HepG2 (cell line): ENCODE data around the gene OTOP2. TPM values are rescaled to one million over a fixed set of nuclear protein-coding genes. Genes with fewer than 3 reads are reported as not detected.
A peak's percentile ranks its signal among the peaks of the same experiment; 100 is the strongest.

ENCODE experiments used
- CCAR2 ChIP-seq: fragments of 200-400 bp; formaldehyde crosslinking; optimal IDR thresholded peaks from 2 replicates; pipeline ENCODE3; 2018; ENCODE audit warnings: low read depth, mild to moderate bottlenecking, low read length, moderate library complexity
- CERS6 ChIP-seq: sonication (generic); formaldehyde crosslinking; IDR thresholded peaks from 2 replicates; pipeline ENCODE4 v1.5.0; 2020; ENCODE audit warnings: missing genetic modification reagents
- DR1 ChIP-seq: sonication (generic); formaldehyde crosslinking; IDR thresholded peaks from 2 replicates; pipeline ENCODE4 v1.8.0; 2021; ENCODE audit warnings: mild to moderate bottlenecking, missing genetic modification reagents, inconsistent platforms
- EZH2 ChIP-seq: conservative IDR thresholded peaks from 2 replicates; pipeline ENCODE4 v1.6.1; 2012; ENCODE audit warnings: mild to moderate bottlenecking, low read depth, low read length, moderate library complexity
- FLYWCH1 ChIP-seq: sonication (generic); formaldehyde crosslinking; IDR thresholded peaks from 2 replicates; pipeline ENCODE4 v1.8.1; 2023; ENCODE audit warnings: mild to moderate bottlenecking, missing genetic modification reagents
- FOXJ3 ChIP-seq: sonication (generic); formaldehyde crosslinking; IDR thresholded peaks from 2 replicates; pipeline ENCODE4 v1.4.0; 2020; ENCODE audit warnings: missing genetic modification reagents, mild to moderate bottlenecking, borderline replicate concordance
- HDAC2 ChIP-seq: sonication (generic); formaldehyde crosslinking; IDR thresholded peaks from 2 replicates; pipeline ENCODE4 v1.4.0; 2020; ENCODE audit warnings: missing genetic modification reagents
- PHF8 ChIP-seq: sonication (generic); formaldehyde crosslinking; IDR thresholded peaks from 2 replicates; pipeline ENCODE4 v1.5.0; 2020; ENCODE audit warnings: missing genetic modification reagents
- RBM22 ChIP-seq: fragments of 200-400 bp; formaldehyde crosslinking; optimal IDR thresholded peaks from 2 replicates; pipeline ENCODE3; 2017; ENCODE audit warnings: mild to moderate bottlenecking, low read length, moderate library complexity
- SP2 ChIP-seq: sonication (generic); formaldehyde crosslinking; IDR thresholded peaks from 2 replicates; pipeline ENCODE4 v1.5.1; 2020; ENCODE audit warnings: mild to moderate bottlenecking, missing genetic modification reagents
- STAG1 ChIP-seq: sonication (generic); formaldehyde crosslinking; IDR thresholded peaks from 2 replicates; pipeline ENCODE4 v1.4.0; 2020; ENCODE audit warnings: missing genetic modification reagents
- TCF7 ChIP-seq: sonication (generic); IDR thresholded peaks from 2 replicates; pipeline ENCODE4 v1.6.1; 2016; ENCODE audit warnings: antibody characterized with exemption, low read depth
- YEATS4 ChIP-seq: sonication (generic); formaldehyde crosslinking; IDR thresholded peaks from 2 replicates; pipeline ENCODE4 v1.4.0; 2020; ENCODE audit warnings: missing genetic modification reagents, borderline replicate concordance
- ZBTB43 ChIP-seq: sonication (generic); formaldehyde crosslinking; conservative IDR thresholded peaks from 2 replicates; pipeline ENCODE4 v1.4.0; 2020; ENCODE audit warnings: missing genetic modification reagents
- ZNF230 ChIP-seq: sonication (generic); formaldehyde crosslinking; IDR thresholded peaks from 2 replicates; pipeline ENCODE4 v1.4.0; 2020; ENCODE audit warnings: mild to moderate bottlenecking, missing genetic modification reagents
- ZNF280B ChIP-seq: sonication (generic); formaldehyde crosslinking; IDR thresholded peaks from 2 replicates; pipeline ENCODE4 v1.5.0; 2020; ENCODE audit warnings: missing genetic modification reagents, mild to moderate bottlenecking, borderline replicate concordance
- ZNF326 ChIP-seq: sonication (generic); formaldehyde crosslinking; IDR thresholded peaks from 2 replicates; pipeline ENCODE4 v1.4.0; 2020; ENCODE audit warnings: missing genetic modification reagents, borderline replicate concordance
- ZNF34 ChIP-seq: sonication (generic); formaldehyde crosslinking; IDR thresholded peaks from 2 replicates; pipeline ENCODE4 v1.4.0; 2020; ENCODE audit warnings: mild to moderate bottlenecking, missing genetic modification reagents, borderline replicate concordance
- ZNF556 ChIP-seq: sonication (generic); formaldehyde crosslinking; IDR thresholded peaks from 2 replicates; pipeline ENCODE4 v1.4.0; 2020; ENCODE audit warnings: mild to moderate bottlenecking, missing genetic modification reagents, borderline replicate concordance
- ZNF563 ChIP-seq: sonication (generic); formaldehyde crosslinking; IDR thresholded peaks from 2 replicates; pipeline ENCODE4 v1.8.0; 2022; ENCODE audit warnings: mild to moderate bottlenecking, moderate library complexity, missing genetic modification reagents
- ZNF724P ChIP-seq: sonication (generic); formaldehyde crosslinking; IDR thresholded peaks from 2 replicates; pipeline ENCODE4 v1.8.0; 2022; ENCODE audit warnings: missing genetic modification reagents, borderline replicate concordance
- ZNF737 ChIP-seq: sonication (generic); formaldehyde crosslinking; IDR thresholded peaks from 2 replicates; pipeline ENCODE4 v1.5.0; 2020; ENCODE audit warnings: missing genetic modification reagents, mild to moderate bottlenecking, borderline replicate concordance
- ZNF747 ChIP-seq: sonication (generic); formaldehyde crosslinking; IDR thresholded peaks from 2 replicates; pipeline ENCODE4 v1.8.1; 2023; ENCODE audit warnings: missing genetic modification reagents, mild to moderate bottlenecking, borderline replicate concordance
- ZNF770 ChIP-seq: sonication (generic); formaldehyde crosslinking; IDR thresholded peaks from 2 replicates; pipeline ENCODE4 v1.5.0; 2020; ENCODE audit warnings: mild to moderate bottlenecking, missing genetic modification reagents
- ZNF781 ChIP-seq: sonication (generic); formaldehyde crosslinking; IDR thresholded peaks from 2 replicates; pipeline ENCODE4 v1.5.1; 2020; ENCODE audit warnings: borderline replicate concordance, mild to moderate bottlenecking, missing genetic modification reagents; ENCODE audit errors: not compliant biosample characterization
- ZNF883 ChIP-seq: sonication (generic); formaldehyde crosslinking; IDR thresholded peaks from 2 replicates; pipeline ENCODE4 v1.5.1; 2020; ENCODE audit warnings: mild to moderate bottlenecking, missing genetic modification reagents; ENCODE audit errors: not compliant biosample characterization
- polyA plus RNA-seq, 8 experiments: library from polyadenylated mRNA; depleted of rRNA in 3 of 8; stranded (reverse) in 7 of 8; unstranded in 1 of 8; fragments of >200 nt; fragmentation: Illumina TruSeq in 4 of 8; extraction: Trizol in 4 of 8; gene quantifications; 2 replicates each; pipeline versions ENCODE4 v1.2.1 to v1.2.3, GENCODE V29; 2011 to 2016; ENCODE audit warnings: low read depth in 4 of 8, missing spikeins in 1 of 8, mixed read lengths in 1 of 8; ENCODE audit not compliant: insufficient read depth in 1 of 8
- total RNA-seq, 5 experiments: library from RNA; depleted of rRNA; stranded (reverse); fragments of >200 nt; fragmentation: Illumina TruSeq; extraction: Trizol; gene quantifications; 2 replicates each; pipeline ENCODE4 v1.2.3, GENCODE V29; 2016; ENCODE audit warnings: low read depth in 1 of 5

The OTOP2 gene
- total and polyA plus RNA-seq, 2 of the 13 experiments (the other 11 are each of a cell fraction or from before 2014, with no cell fraction given) = not detected

- no peak for TF ChIP-seq EZH2
- 0 out of 2 replicates have a peak, but pooled peaks have one; percentile 30 for TF ChIP-seq ZBTB43 (CRISPR knock-in tag)
- peak; percentile 33; the same call in 1 of the 2 replicates for TF ChIP-seq YEATS4 (CRISPR knock-in tag)
- TF ChIP-seq TCF7 = no peak
- TF ChIP-seq ZNF326 (CRISPR knock-in tag) = no peak
- TF ChIP-seq ZNF563 (CRISPR knock-in tag) = no peak
- no peak for TF ChIP-seq STAG1 (CRISPR knock-in tag)
- no peak for TF ChIP-seq FOXJ3 (CRISPR knock-in tag)
- TF ChIP-seq ZNF34 (CRISPR knock-in tag) = no peak
- no peak for TF ChIP-seq ZNF556 (CRISPR knock-in tag)
- no peak for TF ChIP-seq ZNF770 (CRISPR knock-in tag)
- no peak for TF ChIP-seq ZNF883 (CRISPR knock-in tag)
- no peak for TF ChIP-seq ZNF747 (CRISPR knock-in tag)
- no peak for TF ChIP-seq ZNF781 (CRISPR knock-in tag)
- TF ChIP-seq HDAC2 = no peak
- no peak for TF ChIP-seq CERS6
- no peak for TF ChIP-seq DR1 (CRISPR knock-in tag)
- TF ChIP-seq ZNF280B (CRISPR knock-in tag) = no peak; the same call in 1 of the 2 replicates
- TF ChIP-seq FLYWCH1 (CRISPR knock-in tag) = no peak
- TF ChIP-seq ZNF737 (CRISPR knock-in tag) = no peak
- TF ChIP-seq RBM22 = no peak
- TF ChIP-seq ZNF724P (CRISPR knock-in tag) = no peak
- TF ChIP-seq CCAR2 = no peak
- TF ChIP-seq PHF8 (CRISPR knock-in tag) = no peak; the same call in 1 of the 2 replicates
- TF ChIP-seq ZNF230 (CRISPR knock-in tag) = no peak; the same call in 1 of the 2 replicates
- TF ChIP-seq SP2 (CRISPR knock-in tag) = no peak
Measured at GRCh38 chr17:74971842-74972106, 47.7 kb downstream of the OTOP2 start (continued).
